HL-60 (cell line): ENCODE data around the gene SMIM14.
"Not testable (repeated sequence)": the region's sequence is repeated elsewhere in the genome, so short reads cannot be mapped to it uniquely, and the experiment has no call there.

ENCODE experiments used
- CTCF ChIP-seq: IDR thresholded peaks from one replicate; pipeline ENCODE4 v1.5.1; 2011; ENCODE audit warnings: low read length, control low read depth, inconsistent platforms; ENCODE audit not compliant: insufficient read depth
- POLR2AphosphoS5 ChIP-seq: IDR thresholded peaks from 2 replicates; pipeline ENCODE4 v1.6.1; 2012; ENCODE audit warnings: low read depth
- SPI1 ChIP-seq: IDR thresholded peaks from 2 replicates; pipeline ENCODE4 v1.6.1; 2012; ENCODE audit warnings: low read depth, mild to moderate bottlenecking, borderline replicate concordance

GRCh38 chr4:39616112-39616511 lies 22.6 kb downstream of the SMIM14 start:
- TF ChIP-seq CTCF, POLR2AphosphoS5, SPI1: not testable (repeated sequence)
